ENCODE data around the gene P4HA2.
"Not testable (repeated sequence)": the region's sequence is repeated elsewhere in the genome, so short reads cannot be mapped to it uniquely, and the experiment has no call there.

- TF ChIP-seq CTCF, POLR2A, POLR2AphosphoS5 (IDR thresholded peaks at IDR 0.05): not testable (repeated sequence)
These were observed 65.9 kb downstream of the P4HA2 start for GRCh38 chr5:132161574-132162326.
